Body of pancreas (tissue), 4 donors: Measurements from ENCODE around the gene TENM4.

Experiments
- CTCF ChIP-seq, 7 experiments: fragments of 450-650 bp in 4 of 7; fragments of 200-600 bp in 3 of 7; sonication (generic) in 3 of 7; IDR thresholded peaks; one replicate each; pipeline ENCODE4 v1.5.1; 2016 to 2019; ENCODE audit warnings: antibody characterized with exemption in 7 of 7
- POLR2A ChIP-seq, 3 donors: fragments of 450-650 bp; IDR thresholded peaks; one replicate each; pipeline ENCODE4 v1.6.1; 2016; ENCODE audit warnings: antibody characterized with exemption in 3 of 3, mild to moderate bottlenecking in 2 of 3

DNA sequence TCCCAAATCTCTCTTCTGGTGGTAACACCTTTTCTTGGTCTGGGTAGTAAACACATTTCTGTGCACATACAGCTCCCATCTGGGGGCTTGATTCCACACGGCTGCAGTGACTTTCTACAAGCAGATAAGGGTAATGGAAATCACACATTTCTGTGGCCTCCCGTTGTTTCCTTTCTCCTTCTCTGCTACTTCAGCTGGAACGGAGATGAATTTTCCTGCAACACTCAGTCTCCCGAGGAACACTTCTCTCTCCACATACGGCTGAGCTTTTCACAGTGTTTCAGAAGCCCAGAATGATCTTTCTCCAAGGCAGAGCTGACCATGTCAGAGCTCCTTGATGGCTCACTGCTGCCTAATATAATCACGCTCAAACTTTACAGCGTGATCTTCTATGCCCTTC lies 501.9 kb downstream of the TENM4 start:
- TF ChIP-seq CTCF (IDR thresholded peaks at IDR 0.05) (no peak), POLR2A (IDR thresholded peaks at IDR 0.05) (no peak)
